H9 (cell line): ENCODE results near the gene CCDC91. TPM values are rescaled to one million over a fixed set of nuclear protein-coding genes. Genes with fewer than 3 reads are reported as not detected.

Experiments used
- DNase-seq: peaks from one replicate; pipeline ENCODE4 v3.0.0-alpha.2; 2017
- H2AFZ ChIP-seq: one replicate; pipeline ENCODE4 v1.6.1; 2013; ENCODE audit warnings: mild to moderate bottlenecking, low read length, control low read depth, moderate library complexity
- H2AK5ac ChIP-seq: 2 replicates; pipeline ENCODE4 v1.6.1; 2013; ENCODE audit warnings: low read length, control low read depth, mixed read lengths; ENCODE audit not compliant: insufficient read length
- H2BK120ac ChIP-seq: one replicate; pipeline ENCODE4 v1.6.1; 2013; ENCODE audit warnings: low read depth, mild to moderate bottlenecking, low read length, control low read depth, inconsistent platforms; ENCODE audit not compliant: poor library complexity, severe bottlenecking
- H2BK12ac ChIP-seq: 2 replicates; pipeline ENCODE4 v1.6.1; 2013; ENCODE audit warnings: low read length, control low read depth, mixed read lengths, low read depth; ENCODE audit not compliant: insufficient read length
- H2BK15ac ChIP-seq: 2 replicates; pipeline ENCODE4 v1.6.1; 2013; ENCODE audit warnings: low read depth, low read length, control low read depth
- H2BK20ac ChIP-seq: one replicate; pipeline ENCODE4 v1.6.1; 2013; ENCODE audit warnings: low read depth, mild to moderate bottlenecking, low read length, control low read depth, inconsistent platforms; ENCODE audit not compliant: poor library complexity, severe bottlenecking
- H2BK5ac ChIP-seq: 2 replicates; pipeline ENCODE4 v1.6.1; 2013; ENCODE audit warnings: low read length, control low read depth, mixed read lengths; ENCODE audit not compliant: insufficient read length
- H3K14ac ChIP-seq: 2 replicates; pipeline ENCODE4 v1.6.1; 2013; ENCODE audit warnings: low read length, control low read depth; ENCODE audit not compliant: insufficient read depth
- H3K18ac ChIP-seq: 2 replicates; pipeline ENCODE4 v1.6.1; 2013; ENCODE audit warnings: low read depth, mild to moderate bottlenecking, mixed read lengths, low read length, control low read depth; ENCODE audit not compliant: insufficient read length
- H3K23ac ChIP-seq: 2 replicates; pipeline ENCODE4 v1.6.1; 2013; ENCODE audit warnings: low read length, control low read depth, mixed read lengths, low read depth; ENCODE audit not compliant: insufficient read length
- H3K23me2 ChIP-seq: 2 replicates; pipeline ENCODE4 v1.6.1; 2013; ENCODE audit warnings: low read depth, mild to moderate bottlenecking, mixed read lengths, low read length, control low read depth; ENCODE audit not compliant: insufficient read length, poor library complexity, severe bottlenecking
- H3K27ac ChIP-seq: 2 replicates; pipeline ENCODE4 v1.5.1; 2013; ENCODE audit warnings: low read length, control low read depth, mixed read lengths, low read depth; ENCODE audit not compliant: insufficient read length
- H3K27me3 ChIP-seq: 2 replicates; pipeline ENCODE4 v1.6.1; 2013; ENCODE audit warnings: low read length, control low read depth, inconsistent platforms; ENCODE audit not compliant: insufficient read depth
- H3K4ac ChIP-seq: 2 replicates; pipeline ENCODE4 v1.6.1; 2013; ENCODE audit warnings: low read depth, mild to moderate bottlenecking, control low read depth, inconsistent platforms, low read length, moderate library complexity
- H3K4me1 ChIP-seq: 2 replicates; pipeline ENCODE4 v1.6.1; 2013; ENCODE audit warnings: low read length, control low read depth, inconsistent platforms; ENCODE audit not compliant: insufficient read depth
- H3K4me2 ChIP-seq: 2 replicates; pipeline ENCODE4 v1.6.1; 2013; ENCODE audit warnings: low read length, control low read depth, mixed read lengths; ENCODE audit not compliant: insufficient read length, insufficient read depth
- H3K56ac ChIP-seq: 2 replicates; pipeline ENCODE4 v1.6.1; 2013; ENCODE audit warnings: low read depth, mild to moderate bottlenecking, mixed read lengths, low read length, control low read depth; ENCODE audit not compliant: insufficient read length
- H3K79me1 ChIP-seq: 2 replicates; pipeline ENCODE4 v1.6.1; 2013; ENCODE audit warnings: low read depth, mild to moderate bottlenecking, moderate library complexity, low read length, control low read depth, inconsistent platforms; ENCODE audit not compliant: insufficient read depth, poor library complexity, severe bottlenecking
- H3K79me2 ChIP-seq: 2 replicates; pipeline ENCODE4 v1.6.1; 2013; ENCODE audit warnings: low read length, control low read depth, inconsistent platforms; ENCODE audit not compliant: insufficient read depth
- H3K9ac ChIP-seq: 2 replicates; pipeline ENCODE4 v1.6.1; 2013; ENCODE audit warnings: low read length, control low read depth, mixed read lengths; ENCODE audit not compliant: insufficient read length; ENCODE audit errors: extremely low read depth
- H3K9me3 ChIP-seq: one replicate; pipeline ENCODE4 v1.6.1; 2013; ENCODE audit warnings: low read depth, low read length, inconsistent platforms; ENCODE audit not compliant: control insufficient read depth
- H3T11ph ChIP-seq: one replicate; pipeline ENCODE4 v1.6.1; 2013; ENCODE audit warnings: mild to moderate bottlenecking, low read length, control low read depth, inconsistent platforms
- H4K20me1 ChIP-seq: one replicate; pipeline ENCODE4 v1.6.1; 2013; ENCODE audit not compliant: control insufficient read depth, insufficient read length, insufficient read depth
- H4K5ac ChIP-seq: 2 replicates; pipeline ENCODE4 v1.6.1; 2013; ENCODE audit warnings: low read depth, mild to moderate bottlenecking, mixed read lengths, low read length, control low read depth; ENCODE audit not compliant: insufficient read length
- H4K8ac ChIP-seq: replicated peaks from 2 replicates; pipeline ENCODE4 v1.6.1; 2013; ENCODE audit warnings: low read length, control low read depth, mixed read lengths, low read depth; ENCODE audit not compliant: insufficient read length
- H4K91ac ChIP-seq: 2 replicates; pipeline ENCODE4 v1.6.1; 2013; ENCODE audit warnings: low read depth, mild to moderate bottlenecking, moderate library complexity, mixed read lengths, low read length, control low read depth; ENCODE audit not compliant: insufficient read length
- H3K27ac Mint-ChIP-seq, 3 experiments: 2 replicates in 2 of 3; 3 replicates in 1 of 3; pipeline ENCODE4 v1.8.0; 2020 to 2021; ENCODE audit warnings: mixed read lengths in 3 of 3, mild to moderate bottlenecking in 1 of 3, moderate library complexity in 1 of 3
- H3K27me3 Mint-ChIP-seq: 2 replicates; pipeline ENCODE4 v1.8.0; 2021; ENCODE audit warnings: low read depth, mild to moderate bottlenecking, moderate library complexity, mixed read lengths
- H3K36me3 Mint-ChIP-seq, 3 experiments: 2 replicates in 2 of 3; 3 replicates in 1 of 3; pipeline ENCODE4 v1.8.0; 2020 to 2021; ENCODE audit warnings: low read depth in 3 of 3, mixed read lengths in 3 of 3; ENCODE audit not compliant: insufficient read depth in 1 of 3
- H3K4me1 Mint-ChIP-seq, 2 experiments: 2 replicates each; pipeline ENCODE4 v1.8.0; 2020; ENCODE audit warnings: mixed read lengths in 2 of 2
- H3K4me3 Mint-ChIP-seq, 2 experiments: 2 replicates in 1 of 2; 3 replicates in 1 of 2; pipeline ENCODE4 v1.8.0; 2020 to 2021; ENCODE audit warnings: mild to moderate bottlenecking in 2 of 2, mixed read lengths in 2 of 2, moderate library complexity in 1 of 2
- H3K9me3 Mint-ChIP-seq, 2 experiments: 2 replicates in 1 of 2; 3 replicates in 1 of 2; pipeline ENCODE4 v1.8.0; 2020; ENCODE audit warnings: mild to moderate bottlenecking in 2 of 2, mixed read lengths in 2 of 2, moderate library complexity in 1 of 2
- WGBS: extraction: QIAGEN DNeasy Blood & Tissue Kit; methylation state at CpG from one replicate; pipeline ENCODE4 v1.1.7; 2013; ENCODE audit warnings: missing lambda C conversion rate, low lambda C conversion rate, mixed read lengths; ENCODE audit not compliant: insufficient read length; ENCODE audit errors: extremely low coverage; 5-methylcytosine and 5-hydroxymethylcytosine counted together
- total RNA-seq: library from RNA; stranded (reverse); gene quantifications from 2 replicates; pipeline ENCODE4 v1.2.1, GENCODE V29; 2021
- TF ChIP-seq, protein P1 (sequence below): fragments of 200-600 bp; sonication (generic); conservative IDR thresholded peaks from 3 replicates; pipeline ENCODE4 v1.8.0; 2021; ENCODE audit warnings: antibody characterized with exemption, mild to moderate bottlenecking

CCDC91 gene
- total RNA-seq, 1 experiment from 2014 or later = 22.7 TPM

DNA sequence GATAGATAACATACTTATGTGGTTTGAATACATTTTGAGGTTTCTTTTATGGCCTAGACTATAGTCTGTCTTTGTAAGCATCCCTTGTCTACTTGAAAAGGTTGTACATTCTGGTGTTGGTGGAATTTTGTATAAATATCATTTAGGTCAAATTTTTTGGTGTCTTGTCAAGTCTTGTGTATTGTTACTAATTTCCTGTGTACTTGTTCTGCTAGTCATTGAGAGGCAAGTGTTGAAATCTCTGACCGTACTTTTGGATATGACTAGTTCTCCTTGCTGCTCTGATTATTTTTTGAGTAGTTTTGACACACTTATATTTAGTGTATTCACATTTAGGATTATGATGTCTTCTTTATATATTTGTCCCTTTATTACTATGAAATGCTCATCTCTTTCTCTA, 219.6 kb downstream of the CCDC91 start:
- no peak overlapping the region for H2BK15ac ChIP-seq
- no peaks in the 10 kb centered on the region for H4K20me1 ChIP-seq
- Mint-ChIP-seq H3K27ac (no peak overlapping the region), H3K27me3 (no peaks in the 10 kb centered on the region), H3K36me3 (peaks cover 6 to 22% (median 17%) of the 10 kb centered on the region in 3 experiments; a peak in 6 of 7 replicates), H3K4me3 (no peak overlapping the region), H3K4me1 (peaks cover 5% of the 10 kb centered on the region in 2 experiments; a peak in 3 of 4 replicates), H3K9me3 (peaks cover 3 to 4% of the 10 kb centered on the region in 2 experiments; a peak in 3 of 5 replicates)
- H3K27me3 ChIP-seq = no peaks in the 10 kb centered on the region
- no peak overlapping the region for H2AK5ac ChIP-seq
- H3K18ac ChIP-seq = no peak overlapping the region
- H2AFZ ChIP-seq = no peak overlapping the region
- no peak for DNase-seq
- H2BK120ac ChIP-seq = no peak overlapping the region
- H2BK20ac ChIP-seq = no peak overlapping the region
- H3K9ac ChIP-seq = no peak overlapping the region
- no peak overlapping the region for H4K5ac ChIP-seq
- no peak overlapping the region for H3K23ac ChIP-seq
- no peak overlapping the region for H3K14ac ChIP-seq
- no peaks in the 10 kb centered on the region for H3K79me2 ChIP-seq
- H3K23me2 ChIP-seq = no peaks in the 10 kb centered on the region
- no peaks in the 10 kb centered on the region for H3K9me3 ChIP-seq
- no peaks in the 10 kb centered on the region for H3K4me1 ChIP-seq
- H3K4ac ChIP-seq = no peak overlapping the region
- H3K79me1 ChIP-seq = no peaks in the 10 kb centered on the region
- TF ChIP-seq, protein P1, sequence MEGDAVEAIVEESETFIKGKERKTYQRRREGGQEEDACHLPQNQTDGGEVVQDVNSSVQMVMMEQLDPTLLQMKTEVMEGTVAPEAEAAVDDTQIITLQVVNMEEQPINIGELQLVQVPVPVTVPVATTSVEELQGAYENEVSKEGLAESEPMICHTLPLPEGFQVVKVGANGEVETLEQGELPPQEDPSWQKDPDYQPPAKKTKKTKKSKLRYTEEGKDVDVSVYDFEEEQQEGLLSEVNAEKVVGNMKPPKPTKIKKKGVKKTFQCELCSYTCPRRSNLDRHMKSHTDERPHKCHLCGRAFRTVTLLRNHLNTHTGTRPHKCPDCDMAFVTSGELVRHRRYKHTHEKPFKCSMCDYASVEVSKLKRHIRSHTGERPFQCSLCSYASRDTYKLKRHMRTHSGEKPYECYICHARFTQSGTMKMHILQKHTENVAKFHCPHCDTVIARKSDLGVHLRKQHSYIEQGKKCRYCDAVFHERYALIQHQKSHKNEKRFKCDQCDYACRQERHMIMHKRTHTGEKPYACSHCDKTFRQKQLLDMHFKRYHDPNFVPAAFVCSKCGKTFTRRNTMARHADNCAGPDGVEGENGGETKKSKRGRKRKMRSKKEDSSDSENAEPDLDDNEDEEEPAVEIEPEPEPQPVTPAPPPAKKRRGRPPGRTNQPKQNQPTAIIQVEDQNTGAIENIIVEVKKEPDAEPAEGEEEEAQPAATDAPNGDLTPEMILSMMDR = no peak
- no CpG with 5 or more reads among the region's 1 CpG for WGBS
- no peak overlapping the region for H2BK12ac ChIP-seq
- no peak overlapping the region for H4K91ac ChIP-seq
- no peak overlapping the region for H3K27ac ChIP-seq
- no peak overlapping the region for H4K8ac ChIP-seq
- H3K56ac ChIP-seq = no peak overlapping the region
- no peak overlapping the region for H2BK5ac ChIP-seq
- no peak overlapping the region for H3T11ph ChIP-seq
- H3K4me2 ChIP-seq = no peak overlapping the region
